Epidermal melanocyte (primary cell): ENCODE results near the gene CHAF1A.

Experiments used
- DNase-seq: peaks from one replicate; pipeline ENCODE4 v3.0.0; 2011; ENCODE audit warnings: low spot score; ENCODE audit not compliant: insufficient read length

The CHAF1A gene, protein sequence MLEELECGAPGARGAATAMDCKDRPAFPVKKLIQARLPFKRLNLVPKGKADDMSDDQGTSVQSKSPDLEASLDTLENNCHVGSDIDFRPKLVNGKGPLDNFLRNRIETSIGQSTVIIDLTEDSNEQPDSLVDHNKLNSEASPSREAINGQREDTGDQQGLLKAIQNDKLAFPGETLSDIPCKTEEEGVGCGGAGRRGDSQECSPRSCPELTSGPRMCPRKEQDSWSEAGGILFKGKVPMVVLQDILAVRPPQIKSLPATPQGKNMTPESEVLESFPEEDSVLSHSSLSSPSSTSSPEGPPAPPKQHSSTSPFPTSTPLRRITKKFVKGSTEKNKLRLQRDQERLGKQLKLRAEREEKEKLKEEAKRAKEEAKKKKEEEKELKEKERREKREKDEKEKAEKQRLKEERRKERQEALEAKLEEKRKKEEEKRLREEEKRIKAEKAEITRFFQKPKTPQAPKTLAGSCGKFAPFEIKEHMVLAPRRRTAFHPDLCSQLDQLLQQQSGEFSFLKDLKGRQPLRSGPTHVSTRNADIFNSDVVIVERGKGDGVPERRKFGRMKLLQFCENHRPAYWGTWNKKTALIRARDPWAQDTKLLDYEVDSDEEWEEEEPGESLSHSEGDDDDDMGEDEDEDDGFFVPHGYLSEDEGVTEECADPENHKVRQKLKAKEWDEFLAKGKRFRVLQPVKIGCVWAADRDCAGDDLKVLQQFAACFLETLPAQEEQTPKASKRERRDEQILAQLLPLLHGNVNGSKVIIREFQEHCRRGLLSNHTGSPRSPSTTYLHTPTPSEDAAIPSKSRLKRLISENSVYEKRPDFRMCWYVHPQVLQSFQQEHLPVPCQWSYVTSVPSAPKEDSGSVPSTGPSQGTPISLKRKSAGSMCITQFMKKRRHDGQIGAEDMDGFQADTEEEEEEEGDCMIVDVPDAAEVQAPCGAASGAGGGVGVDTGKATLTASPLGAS

DNA sequence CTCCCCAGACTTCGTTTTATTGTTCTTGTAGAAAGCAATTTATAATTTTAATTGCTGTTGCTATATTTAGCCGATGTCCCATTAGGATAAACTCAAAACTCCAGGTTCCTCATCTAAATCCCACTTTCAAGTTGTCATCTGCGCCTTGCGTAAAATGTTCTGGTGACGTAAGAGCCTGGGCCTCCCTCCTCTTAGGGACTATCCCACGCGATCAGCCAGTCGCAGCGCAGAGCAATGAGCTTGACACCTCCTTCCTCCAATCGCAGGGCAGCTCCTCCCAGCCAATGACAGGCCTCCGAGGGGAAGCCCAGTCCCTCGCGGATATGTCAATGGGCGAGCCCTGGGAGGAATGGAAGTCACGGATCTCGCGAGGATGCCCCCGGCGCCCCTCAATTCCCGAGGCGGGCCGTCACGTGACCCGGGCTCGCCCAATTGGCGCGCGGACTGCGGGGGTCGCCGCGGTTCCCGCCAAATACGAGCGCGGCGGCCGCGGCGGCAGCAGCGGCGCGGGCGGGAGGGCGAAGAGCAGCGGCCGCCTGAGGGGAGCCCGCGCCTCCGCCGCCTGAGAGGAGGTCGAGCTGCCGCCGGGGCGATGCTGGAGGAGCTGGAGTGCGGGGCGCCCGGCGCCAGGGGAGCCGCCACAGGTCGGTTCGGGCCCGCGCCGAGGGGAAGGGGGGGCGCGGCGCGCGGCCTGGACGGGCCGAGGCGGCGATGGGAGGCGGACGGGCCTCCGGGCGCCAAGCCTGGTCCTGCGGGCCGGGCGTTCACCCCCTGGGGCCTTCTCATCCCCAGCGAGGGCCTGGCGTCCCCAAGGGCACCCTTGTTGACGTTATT lies at the start of gene CHAF1A:
CHAF1A (plus strand) TSS at position 470 of the 834 bp plus-strand sequence; CDS start at position 593, 123 bp downstream.
- DNase-seq: peak; percentile 100

DNA sequence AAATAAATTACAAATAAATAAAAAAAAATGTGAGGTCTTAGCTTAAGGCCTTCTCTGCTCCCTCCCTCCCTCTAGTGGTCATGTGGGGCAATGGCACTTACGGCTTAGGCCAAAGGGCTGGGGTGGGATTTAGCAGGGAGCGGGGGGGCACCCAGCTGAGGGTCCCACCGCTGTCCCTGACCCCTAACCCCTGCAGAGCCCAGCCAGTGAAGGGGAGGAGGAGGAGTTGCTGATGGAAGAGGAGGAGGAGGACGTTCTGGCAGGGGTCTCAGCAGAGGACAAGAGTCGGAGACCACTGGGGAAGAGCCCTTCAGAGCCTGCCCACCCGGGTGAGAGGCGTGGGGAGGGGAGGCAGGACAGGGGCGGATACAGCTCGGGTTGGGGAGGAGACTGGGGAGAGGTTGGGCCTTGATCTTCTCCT lies 49.7 kb upstream of the CHAF1A start:
- peak; percentile 78 for DNase-seq

DNA sequence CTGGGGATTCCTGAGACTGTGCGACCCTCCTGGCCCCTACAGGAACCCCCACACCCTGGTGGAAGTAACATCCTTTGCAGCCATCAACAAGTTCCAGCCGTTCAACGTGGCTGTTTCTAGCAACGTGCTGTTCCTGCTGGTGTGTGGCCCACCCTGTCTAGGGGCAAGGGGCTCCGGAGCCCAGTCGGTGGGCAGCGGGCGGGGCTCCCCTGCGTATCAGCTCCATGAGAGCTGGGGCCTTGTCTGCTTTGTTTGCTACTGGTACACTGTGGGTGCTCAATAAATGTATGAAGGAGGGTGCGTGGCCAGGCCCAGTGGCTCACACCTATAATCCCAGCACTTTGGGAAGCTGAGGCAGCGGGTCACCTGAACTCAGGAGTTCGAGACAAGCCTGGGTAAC lies 48.2 kb upstream of the CHAF1A start:
- DNase-seq: no peak

DNA sequence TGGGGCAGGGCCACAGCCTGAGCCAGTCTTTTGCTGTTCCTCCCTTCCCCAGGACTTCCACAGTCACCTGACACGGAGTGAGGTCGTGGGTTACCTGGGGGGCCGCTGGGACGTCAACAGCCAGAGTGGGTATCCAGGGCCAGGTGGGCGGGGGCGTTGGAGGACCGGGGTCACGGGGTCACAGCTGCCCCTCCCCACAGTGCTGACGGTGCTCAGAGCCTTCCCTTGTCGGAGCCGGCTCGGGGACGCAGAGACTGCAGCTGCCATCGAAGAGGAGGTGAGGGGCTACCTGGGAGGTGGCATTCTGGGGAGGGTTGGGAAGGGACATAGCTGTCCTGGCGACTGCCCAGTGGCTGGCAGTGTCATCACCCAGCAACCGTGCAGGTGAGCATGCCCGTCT lies 47.5 kb upstream of the CHAF1A start:
- no peak for DNase-seq

DNA sequence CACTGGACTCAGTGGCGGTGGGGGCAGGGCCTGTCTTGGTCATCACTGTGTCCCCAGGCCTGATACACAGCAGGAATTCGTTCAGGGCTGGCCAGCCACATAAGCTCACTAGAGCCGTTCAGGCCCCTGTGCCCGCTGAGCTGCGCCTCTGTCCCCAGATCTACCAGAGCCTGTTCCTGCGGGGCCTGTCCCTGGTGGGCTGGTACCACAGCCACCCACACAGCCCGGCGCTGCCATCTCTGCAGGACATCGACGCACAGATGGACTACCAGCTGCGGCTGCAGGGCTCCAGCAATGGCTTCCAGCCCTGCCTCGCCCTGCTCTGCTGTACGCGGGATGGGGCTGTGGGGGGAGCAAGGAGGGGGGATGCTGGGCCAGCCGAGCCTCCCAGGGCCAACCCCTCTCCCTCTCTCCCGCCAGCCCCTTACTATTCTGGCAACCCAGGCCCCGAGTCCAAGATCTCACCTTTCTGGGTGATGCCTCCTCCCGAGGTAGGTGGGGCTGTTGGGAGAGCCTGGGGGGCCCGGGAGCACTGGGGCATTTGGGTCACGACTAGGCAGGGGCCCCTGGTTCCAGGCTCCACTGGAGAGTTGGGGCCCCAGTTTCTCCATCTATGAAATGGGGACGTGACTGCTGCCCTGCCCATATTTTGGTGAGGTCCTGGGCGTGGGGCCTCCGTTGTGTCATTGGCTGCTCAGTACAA lies 45.2 kb upstream of the CHAF1A start:
- no peak for DNase-seq

DNA sequence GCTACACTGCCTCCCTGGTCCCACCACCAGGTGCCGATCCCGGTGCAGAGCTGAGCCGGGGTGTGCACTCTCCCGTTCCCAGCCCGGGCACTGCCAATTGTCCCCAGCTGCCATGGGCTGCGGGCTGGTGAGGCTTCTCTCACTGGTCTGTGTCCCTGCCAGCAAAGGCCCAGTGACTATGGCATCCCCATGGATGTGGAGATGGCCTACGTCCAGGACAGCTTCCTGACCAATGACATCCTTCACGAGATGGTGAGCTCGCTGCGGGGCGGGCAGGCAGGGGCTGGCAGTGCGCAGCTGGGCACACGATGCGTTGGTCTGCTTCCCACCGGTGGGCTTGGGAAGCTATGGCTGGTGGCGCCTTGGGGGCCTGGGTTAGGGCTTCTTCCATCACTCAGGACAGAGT lies 44.5 kb upstream of the CHAF1A start:
- no peak for DNase-seq

DNA sequence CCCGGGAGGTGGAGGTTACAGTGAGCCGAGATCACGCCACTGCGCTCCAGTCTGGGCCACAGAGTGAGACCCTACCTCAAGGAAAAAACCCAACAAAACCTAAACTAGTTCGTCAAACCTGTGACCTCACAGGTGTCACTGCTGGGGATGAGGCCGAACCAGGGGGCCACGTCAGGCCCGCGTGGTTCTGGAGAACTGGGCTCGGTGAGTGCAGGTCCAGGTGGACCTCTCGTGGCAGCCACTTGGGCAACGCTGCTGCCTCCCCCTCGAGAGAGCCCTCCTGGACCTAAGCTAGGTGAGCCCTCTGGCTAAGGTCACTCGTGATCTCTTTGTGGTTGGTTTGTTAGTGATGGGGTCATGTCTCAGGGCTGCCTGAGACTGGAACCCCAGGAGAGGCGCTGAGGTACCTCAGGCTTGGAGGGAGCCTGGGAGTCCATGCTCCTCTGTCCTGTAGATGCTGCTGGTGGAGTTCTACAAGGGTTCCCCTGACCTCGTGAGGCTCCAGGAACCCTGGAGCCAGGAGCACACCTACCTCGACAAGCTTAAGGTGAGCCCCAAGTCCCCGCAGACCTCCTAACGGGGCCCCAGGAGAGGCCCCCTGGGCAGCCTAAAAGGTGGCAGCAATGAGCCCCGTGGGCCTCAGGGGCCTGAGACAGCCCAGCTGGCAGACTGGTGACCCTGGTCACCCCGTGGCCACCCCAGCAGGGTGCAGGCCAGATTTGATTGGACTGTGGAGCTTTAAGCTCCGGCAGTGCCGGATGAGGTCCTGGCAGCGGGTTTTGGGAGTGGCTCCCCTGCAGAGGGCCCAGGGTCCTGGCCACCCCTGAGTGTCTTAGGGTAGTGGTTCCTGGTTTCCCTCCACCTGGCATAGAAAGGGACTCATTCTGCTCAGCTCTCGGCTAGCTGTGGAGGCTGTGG lies 43.5 kb upstream of the CHAF1A start:
- no peak for DNase-seq

DNA sequence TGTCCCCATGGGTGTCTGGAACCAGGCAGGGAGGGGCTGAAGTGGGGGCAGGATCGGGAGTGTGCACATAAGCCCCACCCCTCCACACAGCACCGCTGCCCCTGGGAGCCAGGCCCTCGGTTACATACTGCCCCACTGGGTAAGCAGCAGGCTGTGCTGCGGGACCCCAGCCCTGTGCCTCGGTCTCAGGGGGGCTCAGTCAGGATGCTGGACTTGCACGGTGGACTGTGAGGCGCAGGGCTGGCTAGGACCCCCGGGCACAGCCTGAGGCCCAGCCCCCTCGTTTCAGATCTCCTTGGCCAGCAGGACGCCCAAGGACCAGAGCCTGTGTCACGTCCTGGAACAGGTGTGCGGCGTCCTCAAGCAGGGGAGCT lies 42.8 kb upstream of the CHAF1A start:
- DNase-seq: no peak

DNA sequence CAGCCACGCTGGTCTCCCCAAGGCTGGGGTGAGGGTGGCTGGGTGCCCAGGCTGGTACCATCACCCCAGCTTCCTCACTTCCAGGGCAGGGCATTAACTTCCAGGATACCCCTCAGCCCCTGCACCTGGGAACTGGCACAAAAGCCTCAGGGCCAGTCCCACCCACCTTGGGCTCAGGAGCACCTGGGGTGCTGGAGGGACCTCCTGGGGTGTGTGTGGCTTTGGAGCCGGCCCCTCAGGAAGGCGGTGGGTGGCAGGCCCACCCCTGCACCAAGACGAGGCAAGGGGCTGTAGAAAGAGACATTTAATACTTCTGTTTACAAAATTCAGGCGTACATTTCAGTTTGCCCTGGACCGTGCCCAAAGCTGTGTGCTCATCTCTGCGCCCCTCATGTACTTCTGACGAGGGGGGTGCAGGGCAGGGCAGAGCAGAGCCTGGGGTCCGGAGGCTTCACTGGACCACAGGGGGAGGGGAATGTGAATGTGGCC lies 42.3 kb upstream of the CHAF1A start:
- DNase-seq: no peak

DNA sequence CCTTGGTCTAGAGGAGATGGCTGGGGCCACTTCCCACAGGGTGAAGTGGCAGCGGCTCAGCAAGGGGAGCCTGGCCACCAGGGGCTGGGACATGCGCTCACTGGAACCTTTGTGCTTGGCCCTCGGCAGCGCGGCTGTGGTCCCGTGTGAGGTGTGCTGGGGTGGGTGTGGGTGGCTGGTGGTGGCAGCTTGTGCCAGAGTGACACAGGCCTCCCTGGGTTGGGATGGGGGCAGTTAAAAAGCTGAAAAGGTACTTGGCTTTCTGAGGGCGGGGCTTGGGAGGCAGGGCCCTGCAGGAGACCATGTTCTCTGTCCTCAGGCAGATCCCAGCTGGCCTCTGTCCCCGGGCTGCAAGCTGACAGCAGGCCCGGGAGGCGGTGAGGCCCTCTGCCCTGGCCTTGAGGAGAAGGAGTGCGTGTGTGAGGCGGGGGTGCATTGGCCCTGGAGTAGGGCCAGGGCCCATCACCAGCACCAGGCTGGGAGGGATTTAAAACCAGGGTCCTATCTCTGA lies 41.7 kb upstream of the CHAF1A start:
- DNase-seq: no peak

DNA sequence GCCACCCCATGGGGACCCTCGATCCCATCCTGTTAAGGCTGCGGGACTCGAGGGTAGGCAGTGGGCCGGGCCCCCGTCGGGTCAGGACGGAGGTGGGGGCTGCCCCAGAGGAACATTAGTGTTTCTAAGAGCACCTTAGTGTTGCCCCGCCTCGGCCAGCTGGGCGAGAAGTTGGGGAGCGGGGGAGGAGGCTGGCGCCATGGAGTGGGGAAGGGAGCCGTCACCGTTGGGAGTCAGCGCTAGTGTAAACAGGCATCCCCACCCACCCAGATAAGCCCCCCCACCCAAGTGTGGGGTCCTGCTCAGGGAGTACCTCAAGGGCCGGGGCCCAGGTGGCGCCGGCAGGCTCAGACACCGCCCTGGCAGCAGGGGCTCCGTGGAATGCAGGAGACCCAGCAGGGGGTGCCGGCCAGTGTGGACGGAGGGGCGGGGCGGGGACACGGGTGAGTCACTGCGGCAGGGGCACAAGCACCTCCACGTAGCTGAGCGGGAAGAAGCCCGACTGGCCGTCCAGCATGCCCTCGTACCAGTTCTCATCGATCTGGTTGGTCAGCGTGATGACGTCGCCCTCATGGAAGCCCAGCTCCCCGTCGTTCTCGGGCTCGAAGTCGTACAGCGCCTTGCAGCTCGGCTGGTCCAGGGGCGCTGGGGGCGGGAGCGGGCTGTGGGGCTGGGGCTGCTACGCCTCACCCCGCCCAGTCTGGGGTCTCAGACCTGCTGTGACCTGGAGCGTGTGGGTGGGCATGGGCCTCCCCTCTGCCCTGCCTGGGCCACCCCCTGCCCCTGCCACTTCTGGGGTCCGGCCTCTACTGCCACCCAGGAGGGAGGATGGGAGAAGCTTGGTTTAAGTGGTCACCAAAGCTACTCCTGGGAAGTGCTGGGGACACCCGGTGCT lies 41.0 kb upstream of the CHAF1A start:
- no peak for DNase-seq

DNA sequence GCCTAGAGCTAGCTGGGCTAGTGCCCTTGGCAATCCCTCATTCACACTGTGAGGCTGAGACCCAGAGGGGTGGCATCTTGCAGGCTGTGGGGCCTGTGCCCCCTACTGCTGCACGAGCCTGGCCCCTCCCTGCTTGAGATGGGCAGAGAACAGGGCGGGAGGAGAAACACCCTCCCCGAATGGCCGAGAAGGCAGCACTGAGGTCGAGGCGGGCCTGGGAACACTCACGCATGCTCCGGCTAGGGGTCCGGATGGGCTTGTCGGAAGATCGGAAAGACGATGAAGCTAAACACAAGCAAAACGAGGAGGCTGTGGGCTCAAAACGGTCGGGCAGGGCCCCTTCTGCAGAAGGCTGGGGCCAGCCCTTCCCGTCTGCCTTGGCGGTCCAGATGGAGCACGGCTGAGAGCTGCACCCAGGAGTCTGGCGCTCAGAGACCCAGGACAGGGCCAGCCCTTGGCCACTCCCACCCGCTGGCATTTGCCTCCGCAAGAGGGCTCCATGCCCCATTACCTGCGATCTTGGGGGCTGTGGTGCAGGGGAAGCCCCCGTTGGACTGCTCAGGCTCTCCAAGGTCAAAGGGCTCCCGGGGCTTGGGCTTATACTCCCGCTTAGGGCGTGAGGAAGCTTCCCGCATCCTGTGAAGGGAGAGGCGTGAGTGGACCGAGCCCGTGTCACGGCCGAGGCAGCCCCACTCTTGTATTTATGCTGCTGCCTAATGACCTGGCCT lies 40.2 kb upstream of the CHAF1A start:
- no peak for DNase-seq

DNA sequence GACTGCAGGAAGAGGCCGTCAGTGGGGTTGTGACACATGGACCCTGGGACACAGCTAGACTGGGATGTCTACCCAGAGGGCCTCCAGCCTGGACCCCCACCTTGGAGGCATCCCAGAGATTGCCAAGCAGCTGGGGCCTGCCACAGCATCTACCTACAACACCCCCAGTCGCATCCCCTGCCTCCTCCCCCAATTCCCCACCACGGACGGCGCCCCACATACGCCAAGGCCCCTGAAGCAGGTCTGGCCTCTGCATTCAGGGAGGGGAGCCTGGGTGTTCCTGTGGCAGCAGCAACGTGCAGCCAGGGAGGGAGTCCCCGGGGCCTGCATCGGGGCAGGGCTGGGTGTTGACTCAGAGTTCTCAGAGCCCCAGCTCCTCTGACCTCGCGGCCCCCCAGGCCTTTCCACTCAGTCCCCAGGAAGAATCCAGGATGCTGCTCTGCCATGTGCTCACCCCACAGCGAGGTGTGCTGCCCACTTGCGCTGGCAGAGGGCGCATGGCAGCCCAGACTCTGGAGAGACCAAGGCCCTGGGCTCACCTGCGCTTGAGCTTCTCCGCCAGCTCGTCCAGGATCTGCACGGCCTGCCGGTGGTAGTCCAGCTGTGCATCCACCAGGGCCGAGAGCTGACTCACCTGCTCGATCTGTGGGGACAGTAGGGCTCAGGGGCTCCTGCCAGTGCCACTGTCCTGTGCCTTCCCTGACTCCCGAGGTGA lies 39.5 kb upstream of the CHAF1A start:
- no peak for DNase-seq

DNA sequence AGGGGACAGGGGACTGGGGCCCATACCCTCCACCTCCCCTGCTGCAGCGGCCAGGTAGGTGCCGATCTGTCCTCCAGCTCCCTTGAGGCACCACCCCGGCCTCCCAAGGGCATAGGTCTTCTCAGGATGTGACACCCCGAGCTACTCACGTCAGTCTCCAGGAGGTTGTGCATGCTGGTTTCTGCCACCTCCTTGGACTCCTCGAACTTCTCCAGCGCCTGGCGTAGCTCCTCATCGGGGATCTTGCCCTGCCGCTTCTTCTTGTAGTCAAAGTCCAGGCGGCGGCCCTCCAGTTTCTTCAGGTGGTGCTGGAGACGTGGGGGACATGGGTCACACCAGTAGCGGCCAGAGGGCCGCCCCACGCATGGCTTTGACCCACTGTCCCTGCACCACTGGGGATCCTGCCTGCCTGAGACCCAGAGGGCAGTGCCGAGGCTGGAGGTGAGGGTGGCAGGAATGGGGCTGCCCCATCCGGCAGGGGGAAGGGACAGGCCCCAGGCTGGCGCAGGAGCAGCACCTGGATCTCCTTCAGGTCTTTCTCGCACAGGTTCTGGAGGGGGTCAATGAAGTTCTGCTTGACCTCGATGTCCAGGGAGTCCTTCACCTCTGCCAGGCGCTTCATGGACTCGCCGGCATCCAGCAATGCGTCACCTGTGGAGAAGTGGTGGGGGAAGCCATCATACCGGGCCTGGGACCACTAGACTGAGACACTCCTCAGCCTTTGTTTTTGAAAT lies 38.7 kb upstream of the CHAF1A start:
- no peak for DNase-seq

DNA sequence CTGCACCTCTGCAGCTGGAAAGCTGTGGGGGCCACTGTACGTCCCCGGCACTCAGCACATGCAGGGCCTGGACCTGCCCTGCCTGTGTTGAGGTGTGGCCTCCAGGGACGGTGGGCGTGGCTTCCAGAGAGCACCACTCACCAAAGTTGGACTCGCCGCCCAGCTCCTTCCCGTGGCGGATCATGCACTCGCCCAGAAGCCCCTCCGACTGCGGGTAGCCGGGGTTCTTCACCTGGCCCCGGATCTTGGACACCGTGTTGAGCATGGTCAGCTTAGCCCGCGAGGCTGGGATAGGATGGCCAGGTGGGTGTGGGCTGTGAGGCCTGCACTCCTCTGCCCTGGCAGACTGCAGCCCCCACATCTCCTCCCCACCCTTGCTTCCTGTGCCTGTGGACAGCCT lies 37.1 kb upstream of the CHAF1A start:
- DNase-seq: no peak
